GDM1 (cell line): ENCODE data around the gene TMBIM1.

Experiments used
- DNase-seq: peaks from one replicate; lab custom pipeline; 2025; lab: John Stamatoyannopoulos, UW

The TMBIM1 gene

DNA sequence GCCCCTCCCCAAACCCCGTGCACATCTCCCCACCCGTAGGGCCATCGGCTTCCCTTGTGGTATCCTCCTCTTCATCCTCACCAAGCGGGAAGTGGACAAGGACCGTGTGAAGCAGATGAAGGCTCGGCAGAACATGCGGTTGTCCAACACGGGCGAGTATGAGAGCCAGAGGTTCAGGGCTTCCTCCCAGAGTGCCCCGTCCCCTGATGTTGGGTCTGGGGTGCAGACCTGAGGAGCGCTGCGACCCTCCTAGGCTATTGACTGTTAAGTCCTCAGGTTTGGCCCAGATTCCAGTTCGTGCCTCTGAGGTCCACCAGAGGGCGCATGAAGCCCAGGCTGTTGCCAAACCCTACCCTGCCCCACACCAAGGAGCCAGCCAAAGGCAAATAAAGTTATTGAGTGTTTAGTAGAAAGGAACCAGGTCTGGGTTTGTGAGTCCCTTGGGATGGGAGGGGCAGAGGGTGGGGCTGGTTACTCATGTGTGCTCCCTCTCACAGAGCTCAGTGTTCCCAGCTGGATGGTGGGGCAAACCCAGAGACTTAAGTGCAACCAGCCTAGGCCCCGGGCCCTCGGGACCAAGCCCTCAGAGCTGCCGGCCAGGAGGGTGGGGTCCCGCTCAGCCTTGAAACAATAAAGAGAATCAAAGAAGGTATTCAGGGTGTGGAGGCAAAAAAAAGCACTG lies 19.6 kb downstream of the TMBIM1 start:
- DNase-seq, result peak; percentile 69

DNA sequence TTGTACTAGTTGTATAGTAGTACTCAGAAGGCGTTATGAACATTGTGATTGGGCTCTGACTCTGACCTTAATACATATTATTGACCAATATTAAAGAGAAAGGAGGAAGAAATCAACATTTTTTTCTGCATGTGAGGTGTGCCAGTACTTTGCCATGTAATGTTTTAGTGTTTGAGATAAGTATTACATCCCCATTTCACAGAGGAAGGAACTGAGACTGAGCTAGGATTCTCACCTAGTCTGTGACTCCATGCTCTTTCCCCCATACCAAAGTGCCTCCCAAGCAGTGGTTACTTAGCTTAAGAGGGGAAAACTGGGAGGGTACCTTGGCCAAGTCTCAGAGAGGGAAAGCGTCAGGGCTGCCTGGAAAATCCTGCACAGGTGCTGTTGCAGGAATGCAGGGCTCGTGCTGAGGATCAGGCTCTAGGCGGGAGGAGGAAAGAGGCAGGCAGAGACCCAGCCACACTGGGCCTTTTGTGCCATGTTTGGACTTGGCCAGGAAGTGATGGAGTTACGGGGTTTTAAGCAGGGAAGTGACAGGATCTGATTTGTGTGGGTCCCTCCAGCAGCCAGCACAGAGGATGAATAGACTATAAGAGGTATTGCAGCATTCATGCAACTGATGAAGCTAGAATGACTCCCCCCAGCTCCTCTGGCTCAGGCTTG lies 20.3 kb downstream of the TMBIM1 start:
- no peak for DNase-seq

DNA sequence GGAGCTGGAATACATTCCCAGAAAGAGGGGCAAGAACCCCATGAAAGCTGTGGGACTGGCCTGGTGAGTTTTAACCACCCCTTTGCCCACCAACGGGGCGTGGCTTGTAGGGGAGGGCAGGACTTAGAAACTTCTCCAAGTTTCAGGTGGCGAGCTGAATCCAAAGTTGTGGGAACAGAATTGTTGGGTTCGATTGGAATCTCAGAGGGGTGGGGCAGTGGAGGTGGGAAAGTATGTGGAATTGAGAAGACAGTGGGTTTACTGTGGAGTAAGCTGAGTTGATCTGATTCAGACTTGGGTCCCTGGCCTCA lies 20.9 kb downstream of the TMBIM1 start:
- DNase-seq, result no peak

DNA sequence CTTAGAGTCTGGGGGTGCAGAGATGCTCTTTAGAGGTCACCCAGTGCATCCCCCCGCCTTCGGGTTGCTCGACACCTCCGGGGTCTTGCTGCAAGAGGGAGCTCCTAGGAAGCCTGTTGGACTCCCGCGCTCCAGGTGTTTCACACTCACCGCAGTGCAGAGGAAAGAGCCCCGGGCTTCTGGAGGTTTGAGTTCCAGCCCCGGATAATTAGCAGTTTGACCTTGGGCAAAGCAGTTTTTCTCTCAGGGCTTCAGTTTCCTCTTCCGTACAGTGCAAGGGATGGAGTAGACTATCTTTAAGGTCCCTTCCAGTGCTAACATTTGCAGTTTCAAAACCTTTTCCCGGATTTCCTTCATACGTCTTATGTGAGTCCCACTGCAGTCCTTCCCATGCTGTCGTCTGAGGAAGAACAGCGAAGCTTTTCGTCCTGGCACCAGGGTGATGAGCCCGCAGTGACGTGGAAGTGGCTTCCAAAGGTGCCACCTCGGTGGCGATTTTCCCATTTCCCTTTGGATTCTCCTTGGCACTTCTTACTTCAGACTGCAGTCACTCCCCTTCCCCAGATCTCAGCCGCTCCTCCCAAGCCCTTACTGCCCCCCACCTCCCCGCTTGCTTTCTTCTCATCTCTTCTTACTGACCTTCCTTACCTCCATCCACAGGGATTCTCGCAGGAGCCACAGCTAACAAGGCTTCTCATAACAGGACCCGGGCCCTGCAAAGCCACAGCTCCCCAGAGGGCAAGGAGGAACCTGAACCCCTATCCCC lies 21.4 kb downstream of the TMBIM1 start:
- no peak for DNase-seq

DNA sequence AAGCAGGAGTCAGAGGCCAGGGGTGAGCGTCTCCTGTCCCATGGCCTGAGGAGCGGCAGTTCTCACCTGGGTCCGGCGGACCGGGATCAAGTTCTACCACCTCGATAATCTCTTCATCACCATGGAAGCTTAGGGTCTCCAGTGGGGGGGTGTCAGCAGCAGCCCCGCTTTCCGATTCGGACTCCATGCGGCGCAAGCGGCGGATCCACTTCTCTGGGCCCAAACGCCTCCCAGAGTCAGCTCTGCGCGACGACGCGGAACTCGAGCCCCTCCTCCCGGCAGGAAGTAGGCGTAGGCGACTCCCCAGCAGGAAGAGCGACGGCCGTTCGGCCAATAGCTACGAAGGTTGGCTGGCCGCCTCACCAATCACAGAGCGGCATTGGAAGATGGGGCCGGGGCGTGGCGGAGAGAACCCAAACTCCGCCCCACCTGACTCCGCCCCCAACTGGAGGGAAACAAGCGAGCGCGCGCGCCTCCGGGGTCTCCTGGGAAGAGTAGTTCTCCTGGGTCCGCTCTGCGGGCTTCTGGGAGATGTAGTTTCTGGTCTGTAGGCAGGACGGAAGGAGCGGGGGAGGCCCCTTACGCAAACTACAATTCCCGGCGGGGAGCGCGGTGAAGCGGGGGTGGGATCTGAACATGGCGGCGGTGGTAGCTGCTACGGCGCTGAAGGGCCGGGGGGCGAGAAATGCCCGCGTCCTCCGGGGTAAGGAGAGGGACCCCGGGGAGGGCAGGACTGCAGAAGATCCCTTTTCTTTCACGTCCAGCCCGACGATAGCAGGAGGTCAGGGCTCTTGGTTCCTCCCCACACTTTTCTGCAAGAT lies 22.2 kb downstream of the TMBIM1 start, which contains the start of the genes AAMP and PNKD:
TSS of gene AAMP (minus strand) at position 238 of the 821 bp plus-strand sequence. CDS start at position 187, 51 bp downstream.
TSS of gene PNKD (plus strand) at position 620 of the 821 bp plus-strand sequence. CDS start at position 637, 17 bp downstream.
- peak; percentile 99 for DNase-seq

DNA sequence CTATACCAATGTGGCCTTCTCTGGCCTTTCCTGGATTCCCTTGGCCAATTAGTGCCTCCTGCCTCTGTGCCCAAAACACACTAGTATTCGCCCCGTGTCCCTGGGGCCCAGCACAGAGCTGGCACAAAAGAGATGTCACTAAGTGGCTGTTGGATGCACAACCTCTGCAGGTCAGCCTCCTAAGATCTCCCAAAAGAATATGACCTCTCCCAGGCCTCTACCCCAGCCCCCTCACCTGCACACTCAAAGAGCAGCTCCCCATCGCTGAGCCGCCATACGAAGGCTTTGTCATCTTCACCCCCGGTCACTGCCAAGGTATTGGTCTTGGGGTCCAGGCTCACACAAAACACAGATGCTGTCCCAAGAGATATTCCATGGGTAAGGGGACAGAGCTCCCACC lies 25.0 kb downstream of the TMBIM1 start:
- no peak for DNase-seq

DNA sequence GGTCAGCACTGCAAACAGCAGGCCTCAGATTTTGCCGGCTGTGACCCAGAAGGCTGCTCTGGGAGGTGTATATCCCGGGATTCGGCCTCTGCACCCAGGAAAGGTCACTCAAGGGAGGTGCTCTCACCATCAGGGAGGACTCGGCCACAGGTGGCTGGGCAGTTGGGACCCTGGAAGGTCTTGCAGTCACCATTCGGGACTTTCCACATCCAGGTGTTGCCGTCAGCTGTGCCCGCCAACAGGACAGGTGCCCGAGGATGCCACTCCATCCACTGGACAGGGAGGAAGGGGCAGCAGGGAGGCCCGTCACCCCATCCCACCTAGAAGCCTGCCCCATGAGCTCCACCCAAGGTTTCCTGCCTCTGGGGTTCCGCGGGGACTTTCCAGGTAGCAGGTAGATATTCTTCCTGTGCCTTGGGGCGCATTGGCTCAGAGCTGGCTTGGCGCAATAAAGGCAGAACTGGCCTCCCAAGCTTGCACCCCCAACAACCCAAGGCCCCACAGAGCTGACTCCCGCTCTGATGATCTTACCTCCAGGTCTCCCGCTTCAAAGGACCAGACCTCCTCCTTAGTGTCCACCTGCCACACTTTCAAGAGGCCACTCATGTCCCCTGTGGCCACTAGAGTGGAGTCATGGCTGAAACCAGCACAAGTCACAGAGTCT lies 25.9 kb downstream of the TMBIM1 start:
- no peak for DNase-seq

DNA sequence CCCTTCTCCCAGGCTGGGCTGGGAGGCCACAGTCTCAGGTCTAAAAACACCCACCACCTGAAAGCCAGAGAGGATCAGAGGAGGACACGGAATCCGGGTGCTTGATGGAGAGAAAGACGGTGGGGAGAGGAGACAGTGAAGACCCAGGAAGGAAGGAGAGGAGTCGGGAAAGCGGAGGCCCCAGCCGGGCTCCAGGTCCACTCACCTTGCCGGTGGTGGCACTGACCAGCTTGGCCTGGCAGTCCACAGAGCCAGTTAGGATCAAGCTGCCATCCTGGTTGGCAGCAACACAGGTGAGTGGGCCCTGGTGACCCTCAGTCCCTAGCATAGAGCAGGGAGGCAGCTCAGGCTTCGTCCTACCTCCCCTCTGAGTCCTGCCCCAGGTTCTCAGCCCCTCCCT lies 26.7 kb downstream of the TMBIM1 start:
- DNase-seq, result no peak

DNA sequence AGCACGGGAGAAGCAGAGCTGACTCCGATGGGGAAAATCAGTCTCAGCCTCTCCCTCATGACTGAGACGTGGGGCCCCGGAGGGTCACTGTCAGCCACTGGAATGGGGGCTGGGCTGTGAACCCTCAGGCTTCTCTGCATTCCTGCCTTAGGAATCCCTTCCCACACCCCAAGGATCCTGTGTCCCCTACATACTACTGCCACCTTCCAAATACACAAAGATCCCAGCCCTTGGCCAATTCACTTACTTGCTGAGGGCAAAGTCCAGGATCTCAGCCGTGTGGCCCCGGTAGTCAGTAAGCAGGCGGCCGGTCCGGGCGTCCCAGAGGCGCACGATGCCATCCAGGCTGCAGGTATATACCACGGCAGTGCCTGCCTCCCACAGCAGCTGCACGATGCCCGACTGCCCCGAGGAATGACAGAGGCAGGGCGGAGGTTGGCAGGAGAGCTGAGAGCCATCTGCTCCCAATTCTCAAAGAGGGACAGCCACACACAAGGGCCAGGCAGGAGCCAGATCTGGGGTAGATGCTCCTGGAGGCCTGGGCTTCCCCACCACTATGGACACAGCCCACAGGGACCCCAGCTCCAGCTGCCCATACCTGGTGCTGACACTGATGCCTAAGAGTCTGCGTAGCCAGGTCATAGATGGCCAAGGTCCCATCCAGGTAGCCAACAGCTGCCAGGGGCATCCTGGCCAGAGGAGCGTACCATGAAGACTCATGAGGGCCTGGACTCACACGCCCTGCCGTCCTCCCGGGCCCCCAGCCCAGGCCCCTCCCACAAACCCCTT lies 27.3 kb downstream of the TMBIM1 start:
- DNase-seq, result no peak

DNA sequence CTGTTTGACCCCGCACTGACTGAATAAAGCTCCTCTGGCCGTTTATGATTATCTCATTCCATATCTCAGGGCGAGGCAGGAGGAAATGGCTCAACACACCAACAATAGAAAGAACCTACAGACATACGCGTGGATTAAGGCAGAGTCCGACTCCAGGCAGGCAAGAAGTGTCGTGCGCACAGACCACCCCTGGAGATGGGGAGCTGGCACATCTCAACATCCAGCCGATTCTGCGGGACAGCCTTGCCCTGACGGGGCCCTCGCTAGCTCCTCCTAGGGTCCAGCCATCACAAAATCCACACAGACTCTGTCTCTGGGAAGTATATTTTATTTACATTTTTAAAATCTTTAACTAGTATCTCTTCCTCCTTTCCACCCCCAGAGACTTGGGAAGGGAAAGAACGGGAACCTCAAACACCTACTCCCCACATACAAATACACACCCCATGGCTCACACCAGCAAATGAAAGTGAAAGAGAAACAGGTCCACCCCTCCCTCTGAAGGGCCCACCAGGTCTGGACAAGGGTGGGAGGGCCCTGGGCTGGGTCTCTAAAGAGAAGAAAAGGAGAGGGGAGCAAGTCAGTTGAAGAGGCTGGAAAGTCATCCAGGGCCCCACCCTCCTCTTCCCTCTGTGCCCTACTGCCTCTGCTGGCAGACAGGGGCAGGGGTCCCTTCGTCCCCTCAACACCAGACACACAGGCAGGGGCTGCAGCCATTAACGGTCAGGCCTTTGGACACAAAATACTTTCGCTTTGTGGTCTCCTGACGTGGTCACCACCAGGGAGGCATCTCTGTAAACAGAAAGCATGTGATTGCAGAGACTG lies 28.3 kb downstream of the TMBIM1 start:
- DNase-seq, result no peak

DNA sequence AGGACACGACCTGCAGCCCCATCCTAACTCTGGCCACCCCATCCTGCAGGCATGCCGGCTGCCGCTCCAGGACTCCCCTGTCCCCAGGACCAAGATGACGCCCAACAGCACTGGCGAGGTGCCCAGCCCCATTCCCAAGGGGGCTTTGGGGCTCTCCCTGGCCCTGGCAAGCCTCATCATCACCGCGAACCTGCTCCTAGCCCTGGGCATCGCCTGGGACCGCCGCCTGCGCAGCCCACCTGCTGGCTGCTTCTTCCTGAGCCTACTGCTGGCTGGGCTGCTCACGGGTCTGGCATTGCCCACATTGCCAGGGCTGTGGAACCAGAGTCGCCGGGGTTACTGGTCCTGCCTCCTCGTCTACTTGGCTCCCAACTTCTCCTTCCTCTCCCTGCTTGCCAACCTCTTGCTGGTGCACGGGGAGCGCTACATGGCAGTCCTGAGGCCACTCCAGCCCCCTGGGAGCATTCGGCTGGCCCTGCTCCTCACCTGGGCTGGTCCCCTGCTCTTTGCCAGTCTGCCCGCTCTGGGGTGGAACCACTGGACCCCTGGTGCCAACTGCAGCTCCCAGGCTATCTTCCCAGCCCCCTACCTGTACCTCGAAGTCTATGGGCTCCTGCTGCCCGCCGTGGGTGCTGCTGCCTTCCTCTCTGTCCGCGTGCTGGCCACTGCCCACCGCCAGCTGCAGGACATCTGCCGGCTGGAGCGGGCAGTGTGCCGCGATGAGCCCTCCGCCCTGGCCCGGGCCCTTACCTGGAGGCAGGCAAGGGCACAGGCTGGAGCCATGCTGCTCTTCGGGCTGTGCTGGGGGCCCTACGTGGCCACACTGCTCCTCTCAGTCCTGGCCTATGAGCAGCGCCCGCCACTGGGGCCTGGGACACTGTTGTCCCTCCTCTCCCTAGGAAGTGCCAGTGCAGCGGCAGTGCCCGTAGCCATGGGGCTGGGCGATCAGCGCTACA lies 29.4 kb downstream of the TMBIM1 start:
- no peak for DNase-seq

DNA sequence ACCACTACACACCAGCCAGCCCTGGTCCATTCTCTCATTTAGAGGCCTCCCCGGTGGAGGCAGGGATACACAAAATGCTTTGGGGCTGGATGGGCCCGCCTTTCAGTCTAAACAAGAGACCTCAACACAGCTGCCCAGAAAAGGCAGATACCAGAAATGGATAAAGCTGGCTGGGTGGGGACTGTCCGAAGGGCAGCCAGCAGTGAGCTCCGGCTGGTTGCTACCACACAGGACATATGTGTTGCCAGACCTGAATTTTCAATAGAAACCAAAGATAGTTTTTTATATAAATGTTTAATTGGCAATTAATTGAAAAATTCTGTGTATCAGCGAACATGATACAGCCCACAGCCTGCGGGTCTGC lies 30.1 kb downstream of the TMBIM1 start:
- no peak for DNase-seq

DNA sequence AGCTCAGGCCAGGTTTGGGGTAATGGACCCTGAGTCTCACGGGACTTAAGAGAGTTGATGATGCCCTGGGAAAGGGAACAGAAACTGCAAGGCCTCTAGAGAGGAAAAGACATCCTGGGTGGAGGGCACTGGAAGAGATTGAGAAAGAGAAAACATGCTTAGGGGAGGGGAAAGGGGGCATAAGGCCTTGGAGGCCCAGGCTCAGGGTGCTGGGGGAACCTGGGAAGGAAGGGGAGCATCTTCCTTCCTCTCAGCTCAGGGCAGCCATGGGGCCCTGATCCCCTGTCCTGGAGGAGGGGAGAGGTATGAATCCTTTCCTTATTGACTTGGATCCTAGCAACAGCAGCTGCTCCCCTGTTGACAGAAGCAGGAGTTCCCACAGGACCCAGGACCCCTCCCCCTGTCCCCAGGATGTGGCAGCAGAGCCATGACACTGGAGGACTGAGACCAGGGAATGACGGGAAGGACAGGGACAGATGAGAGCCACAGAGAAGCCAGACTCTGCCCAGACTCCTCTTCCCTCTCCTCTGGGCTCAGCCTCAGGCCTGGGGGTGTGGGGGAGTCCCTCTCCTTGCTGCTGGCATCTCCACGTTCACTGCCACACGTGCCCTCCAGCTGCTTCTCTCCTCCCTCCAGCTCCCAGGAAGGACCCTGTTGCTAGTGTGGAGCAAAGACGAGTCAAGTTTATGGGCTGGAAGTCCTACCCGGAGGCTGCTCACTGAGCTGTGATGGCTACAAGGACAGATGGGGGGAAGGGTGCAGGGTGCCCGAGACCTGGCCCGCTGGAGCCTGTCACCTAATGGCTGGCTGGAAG lies 30.7 kb downstream of the TMBIM1 start:
- DNase-seq, result no peak

DNA sequence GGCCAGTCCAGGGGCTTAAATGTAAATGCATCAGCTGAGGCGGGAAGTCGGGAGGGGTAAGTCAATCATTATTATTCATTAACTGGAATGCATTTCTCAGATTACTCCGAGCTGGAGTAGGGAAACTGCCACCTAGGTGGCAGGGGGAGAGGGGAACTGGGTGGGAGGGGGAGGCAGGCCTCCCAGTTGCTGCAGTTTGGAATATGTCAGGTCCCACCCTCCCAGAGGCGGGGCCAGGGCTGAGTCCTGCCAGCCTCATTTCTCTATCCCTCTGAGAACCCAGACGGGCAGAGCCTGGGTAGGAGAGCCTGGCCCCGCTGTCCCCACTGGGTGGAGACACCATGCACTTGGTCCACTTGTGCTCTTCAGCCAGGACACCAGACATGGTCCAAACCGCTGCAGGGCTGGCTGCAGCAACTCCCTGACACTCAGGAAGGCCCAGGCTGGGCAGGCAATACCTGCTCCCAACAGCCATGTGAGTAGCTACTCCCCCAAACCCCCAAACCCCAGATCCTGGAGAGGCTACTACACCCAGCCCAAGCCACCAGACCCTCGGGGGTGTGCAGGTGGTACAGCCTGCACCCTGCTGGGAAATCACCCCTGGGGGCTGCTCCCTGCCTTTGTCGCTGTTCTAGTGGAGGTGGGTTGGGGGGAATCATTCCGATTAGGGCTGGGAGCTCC lies 31.4 kb downstream of the TMBIM1 start, which contains the start of gene GPBAR1:
TSS of gene GPBAR1 (plus strand) at position 274 of the 681 bp plus-strand sequence. CDS start 1,710 bp downstream, outside the sequence.
- DNase-seq, result no peak

DNA sequence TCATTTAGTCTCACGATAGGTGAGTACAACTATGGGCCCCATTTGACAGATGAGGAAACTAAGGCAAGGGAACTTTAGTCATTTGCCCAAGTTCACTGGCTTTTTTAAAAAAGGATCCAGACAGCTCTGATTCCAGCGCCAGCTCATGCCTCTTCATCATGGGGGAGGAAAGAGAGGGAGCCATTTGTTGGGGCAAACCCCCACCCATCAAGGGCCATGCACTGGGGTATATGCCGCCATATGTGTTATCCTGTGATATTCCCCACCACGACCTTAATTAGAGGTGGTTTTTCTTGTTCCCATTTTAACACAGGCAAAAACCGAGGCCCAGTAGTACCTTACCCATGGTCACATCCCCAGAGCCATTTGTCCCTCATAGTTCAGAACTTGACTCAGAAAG lies 32.1 kb downstream of the TMBIM1 start:
- no peak for DNase-seq

DNA sequence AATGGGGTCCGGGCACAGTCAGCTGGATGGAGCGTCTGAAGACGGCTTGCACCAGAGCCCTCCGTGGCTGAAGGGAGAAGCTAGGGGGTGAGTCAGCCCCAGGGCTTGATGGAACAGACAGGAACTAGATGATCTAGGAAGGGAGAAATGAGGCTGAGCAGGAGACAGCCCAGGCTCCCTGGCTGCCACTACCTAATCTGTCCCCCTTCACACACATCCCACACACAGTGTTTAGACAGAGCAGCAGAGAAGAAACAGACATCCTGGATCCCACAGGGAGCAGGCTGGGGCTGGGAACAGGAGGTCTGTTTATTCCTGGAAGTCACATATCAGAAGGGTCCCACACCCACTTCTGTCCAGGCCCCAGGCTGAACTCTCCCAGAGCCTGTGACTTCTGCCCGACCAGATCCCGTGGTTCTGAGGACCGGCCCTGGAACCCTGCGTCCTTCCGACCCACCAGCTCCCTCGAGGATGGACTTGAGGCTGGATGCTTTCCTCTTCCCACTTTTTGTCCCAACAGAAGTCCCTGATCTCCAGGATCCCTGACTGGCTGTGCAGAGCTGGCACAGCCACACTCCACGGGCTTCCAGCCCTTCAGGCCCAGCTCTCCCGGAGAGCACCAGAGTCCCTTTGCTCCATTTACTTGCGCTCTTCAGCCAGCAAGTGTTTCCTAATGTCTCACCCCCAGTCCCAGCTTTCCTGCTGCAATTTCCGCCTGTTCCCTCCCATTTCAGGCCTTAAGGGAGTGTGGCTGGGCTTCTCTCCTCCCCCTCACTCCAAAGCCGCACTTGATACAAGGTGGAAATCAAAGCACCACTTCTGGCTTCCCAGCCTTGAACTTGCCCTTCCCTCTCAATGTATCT lies 33.0 kb downstream of the TMBIM1 start:
- no peak for DNase-seq
